ENCODE data around the gene LCOR. TPM values are rescaled to one million over a fixed set of nuclear protein-coding genes. Genes with fewer than 3 reads are reported as not detected.

The LCOR gene
- total and polyA plus RNA-seq, 2 of the 13 experiments (the other 11 are each of a cell fraction or from before 2014, with no cell fraction given): 12.4 to 23.7 TPM

DNA sequence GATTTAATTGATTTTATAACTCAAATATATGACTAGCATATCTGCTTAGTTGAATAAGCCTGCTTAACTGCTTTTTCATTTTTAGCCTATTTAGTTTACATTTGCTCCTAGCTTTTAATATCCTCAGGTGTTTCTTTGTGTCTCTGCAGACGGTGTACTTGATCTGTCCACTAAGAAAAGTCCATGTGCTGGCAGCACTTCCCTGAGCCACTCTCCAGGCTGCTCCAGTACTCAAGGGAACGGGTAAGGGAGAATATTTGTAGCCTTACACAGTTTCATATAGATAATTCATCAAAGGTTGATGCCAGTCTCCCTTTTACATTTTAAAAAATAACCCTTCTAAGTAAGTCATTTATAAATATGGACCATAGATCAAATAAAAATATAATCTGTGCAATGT is 119.9 kb downstream of the LCOR start:
- CTCF ChIA-PET (ENCODE audit: low intra/inter-chr PET ratio, low total read pairs): no interaction called here
- in situ Hi-C loops (cut with HindIII; ENCODE audit: extremely low pct_ligation_motif_present, low pct_unique_long_range_greater_than_20kb): no loop called here

DNA sequence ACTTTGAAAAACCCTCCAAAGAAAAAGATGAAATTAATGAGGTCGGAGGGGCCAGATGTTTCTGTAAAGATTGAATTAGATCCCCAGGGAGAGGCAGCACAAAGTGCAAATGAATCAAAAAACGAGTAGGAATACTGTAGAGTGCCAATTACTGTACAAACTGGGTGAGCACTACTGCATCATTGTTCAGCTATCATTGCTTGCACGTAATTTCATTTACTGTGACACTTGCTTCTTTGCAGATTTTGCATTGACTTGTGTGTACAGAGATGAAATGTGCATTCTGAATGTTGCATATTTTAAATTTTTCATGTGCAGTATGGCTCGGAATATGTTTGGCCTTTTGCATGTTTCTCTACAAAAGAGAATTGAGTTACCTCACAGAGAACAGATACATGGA is 123.7 kb downstream of the LCOR start:
- ChIA-PET CTCF (ENCODE audit: low intra/inter-chr PET ratio, low total read pairs) (no interaction called here), POLR2A (no interaction called here)
- in situ Hi-C loops (cut with HindIII; ENCODE audit: extremely low pct_ligation_motif_present, low pct_unique_long_range_greater_than_20kb): no loop called here

More for the DNA sequence above, 119.9 kb downstream of the LCOR start:
- Histone ChIP-seq H3K4me3 (replicated peaks in 1 of 3; ENCODE audit: insufficient read depth in 1 of 3, low read depth in 2 of 3, low read length in 3 of 3) (no peak overlapping the region), H3K27me3 (ENCODE audit: control insufficient read depth in 1 of 2, insufficient read depth in 2 of 2, low read length in 2 of 2) (no peaks in the 10 kb centered on the region), H3K79me2 (ENCODE audit: insufficient read depth, low read length) (no peaks in the 10 kb centered on the region), H4K20me1 (ENCODE audit: insufficient read depth, low read length) (no peaks in the 10 kb centered on the region), H3K4me2 (ENCODE audit: low read depth, low read length) (no peak overlapping the region), H3K36me3 (replicated peaks in 1 of 2; ENCODE audit: control insufficient read depth in 1 of 2, insufficient read depth in 2 of 2, low read length in 2 of 2) (peaks cover 12 to 58% of the 10 kb centered on the region in 2 experiments), H2AFZ (ENCODE audit: low read length) (no peak overlapping the region), H3K27ac (ENCODE audit: extremely low read length, insufficient read depth, low read length) (no peak overlapping the region), H3K9ac (ENCODE audit: insufficient read depth, low read depth, low read length) (no peak overlapping the region), H3K9me3 (ENCODE audit: low read length) (no peaks in the 10 kb centered on the region), H3K4me1 (ENCODE audit: insufficient read depth, low read length) (peaks cover 6% of the 10 kb centered on the region; the same call in 1 of the 2 replicates)
- no peak for FAIRE-seq
- ATAC-seq: no peak
- TF ChIP-seq HIVEP1 (CRISPR knock-in tag; IDR thresholded peaks at IDR 0.05) (no peak), YY1 (IDR thresholded peaks at IDR 0.05; ENCODE audit: insufficient read depth, insufficient replicate concordance, low read depth, low read length) (no peak), THAP11 (CRISPR knock-in tag; IDR thresholded peaks at IDR 0.05) (no peak), SMAD3 (CRISPR knock-in tag; IDR thresholded peaks at IDR 0.05) (no peak)
- TF ChIP-seq, protein P1, sequence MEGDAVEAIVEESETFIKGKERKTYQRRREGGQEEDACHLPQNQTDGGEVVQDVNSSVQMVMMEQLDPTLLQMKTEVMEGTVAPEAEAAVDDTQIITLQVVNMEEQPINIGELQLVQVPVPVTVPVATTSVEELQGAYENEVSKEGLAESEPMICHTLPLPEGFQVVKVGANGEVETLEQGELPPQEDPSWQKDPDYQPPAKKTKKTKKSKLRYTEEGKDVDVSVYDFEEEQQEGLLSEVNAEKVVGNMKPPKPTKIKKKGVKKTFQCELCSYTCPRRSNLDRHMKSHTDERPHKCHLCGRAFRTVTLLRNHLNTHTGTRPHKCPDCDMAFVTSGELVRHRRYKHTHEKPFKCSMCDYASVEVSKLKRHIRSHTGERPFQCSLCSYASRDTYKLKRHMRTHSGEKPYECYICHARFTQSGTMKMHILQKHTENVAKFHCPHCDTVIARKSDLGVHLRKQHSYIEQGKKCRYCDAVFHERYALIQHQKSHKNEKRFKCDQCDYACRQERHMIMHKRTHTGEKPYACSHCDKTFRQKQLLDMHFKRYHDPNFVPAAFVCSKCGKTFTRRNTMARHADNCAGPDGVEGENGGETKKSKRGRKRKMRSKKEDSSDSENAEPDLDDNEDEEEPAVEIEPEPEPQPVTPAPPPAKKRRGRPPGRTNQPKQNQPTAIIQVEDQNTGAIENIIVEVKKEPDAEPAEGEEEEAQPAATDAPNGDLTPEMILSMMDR (CRISPR knock-in tag; IDR thresholded peaks at IDR 0.05): no peak
- no TSS peak for BruUV-seq (replicated peaks)
- 96% methylated on average over 2 of the region's 2 CpGs for WGBS (ENCODE audit: low lambda C conversion rate)
- POLR2A ChIA-PET: no interaction called here
- DNase-seq (ENCODE audit: low spot score): no peak
- intact Hi-C loops (cut with micrococcal nuclease; ENCODE audit: unreplicated experiment): no loop called here

More for the DNA sequence above, 123.7 kb downstream of the LCOR start:
- Histone ChIP-seq H2AFZ (ENCODE audit: low read length) (no peak overlapping the region), H3K4me2 (ENCODE audit: low read depth, low read length) (no peak overlapping the region), H3K9me3 (ENCODE audit: low read length) (no peaks in the 10 kb centered on the region), H3K79me2 (ENCODE audit: insufficient read depth, low read length) (no peaks in the 10 kb centered on the region), H3K27me3 (ENCODE audit: control insufficient read depth in 1 of 2, insufficient read depth in 2 of 2, low read length in 2 of 2) (no peaks in the 10 kb centered on the region), H3K4me1 (ENCODE audit: insufficient read depth, low read length) (peaks cover 22% of the 10 kb centered on the region; the same call in 1 of the 2 replicates), H3K36me3 (replicated peaks in 1 of 2; ENCODE audit: control insufficient read depth in 1 of 2, insufficient read depth in 2 of 2, low read length in 2 of 2) (peaks cover 9 to 46% of the 10 kb centered on the region in 2 experiments), H3K4me3 (replicated peaks in 1 of 3; ENCODE audit: insufficient read depth in 1 of 3, low read depth in 2 of 3, low read length in 3 of 3) (no peak overlapping the region), H3K27ac (ENCODE audit: extremely low read length, insufficient read depth, low read length) (no peak overlapping the region), H4K20me1 (ENCODE audit: insufficient read depth, low read length) (no peaks in the 10 kb centered on the region; the same call in 1 of the 2 replicates), H3K9ac (ENCODE audit: insufficient read depth, low read depth, low read length) (no peak overlapping the region)
- ATAC-seq: no peak
- no peak for TF ChIP-seq ZNF10 (CRISPR knock-in tag; IDR thresholded peaks at IDR 0.05; ENCODE audit: borderline replicate concordance, low read depth)
- TF ChIP-seq ZNF770 (CRISPR knock-in tag; IDR thresholded peaks at IDR 0.05): no peak
- no peak for TF ChIP-seq ZNF850 (CRISPR knock-in tag; conservative IDR thresholded peaks at IDR 0.05)
- TF ChIP-seq RBM22 (optimal IDR thresholded peaks at IDR 0.05; ENCODE audit: low read length): peak; percentile 90
- TF ChIP-seq, protein P2, sequence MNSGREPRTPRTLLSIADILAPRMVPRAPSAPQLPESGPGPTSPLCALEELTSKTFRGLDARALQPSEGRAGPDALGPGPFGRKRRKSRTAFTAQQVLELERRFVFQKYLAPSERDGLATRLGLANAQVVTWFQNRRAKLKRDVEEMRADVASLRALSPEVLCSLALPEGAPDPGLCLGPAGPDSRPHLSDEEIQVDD (CRISPR knock-in tag; IDR thresholded peaks at IDR 0.05; ENCODE audit: borderline replicate concordance): no peak
- intact Hi-C loops (cut with micrococcal nuclease; ENCODE audit: unreplicated experiment): no loop called here
- no peak for DNase-seq (ENCODE audit: low spot score)
- WGBS (ENCODE audit: low lambda C conversion rate): 94% methylated on average over 4 of the region's 4 CpGs
- no TSS peak for BruUV-seq (replicated peaks)
- FAIRE-seq: no peak
